Epithelial cell of umbilical artery (primary cell): Measurements from ENCODE around the gene FKBP14. TPM values are rescaled to one million over a fixed set of nuclear protein-coding genes. Genes with fewer than 3 reads are reported as not detected.

ENCODE experiments used
- total RNA-seq: library from RNA; depleted of rRNA; stranded (reverse); fragments of >200 nt; gene quantifications from 2 replicates; pipeline ENCODE4 v1.2.3, GENCODE V29; 2014

FKBP14 gene, protein sequence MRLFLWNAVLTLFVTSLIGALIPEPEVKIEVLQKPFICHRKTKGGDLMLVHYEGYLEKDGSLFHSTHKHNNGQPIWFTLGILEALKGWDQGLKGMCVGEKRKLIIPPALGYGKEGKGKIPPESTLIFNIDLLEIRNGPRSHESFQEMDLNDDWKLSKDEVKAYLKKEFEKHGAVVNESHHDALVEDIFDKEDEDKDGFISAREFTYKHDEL
- total RNA-seq, result 26.9 and 38.0 TPM in 2 replicates

GRCh38 chr7:30026229-30027064, at the start of gene FKBP14:
FKBP14 (minus strand) TSS chr7:30026702; CDS start chr7:30026508, 194 bp downstream.

GRCh38 chr7:30028216-30028748, 1.8 kb upstream of the FKBP14 start, which contains the start of gene PLEKHA8:
PLEKHA8 (plus strand) TSS chr7:30028412; CDS start chr7:30028763, 351 bp downstream.

GRCh38 chr7:29989257-29989995, 37.1 kb downstream of the FKBP14 start, which contains the start of gene SCRN1:
SCRN1 (minus strand) TSS chr7:29989801; CDS start chr7:29969067, 20,734 bp downstream.

Other genes starting within 250 kb of the FKBP14 start
- gene WIPF3, start 220.2 kb downstream of the FKBP14 start, total RNA-seq, result not detected in 2 replicates
- gene SCRN1, start 36.9 kb downstream of the FKBP14 start, total RNA-seq, result 81.9 and 124 TPM in 2 replicates
- gene PLEKHA8, start 1.7 kb upstream of the FKBP14 start, total RNA-seq, result 14.9 and 22.3 TPM in 2 replicates
- 2.1 and 5.5 TPM in 2 replicates for gene MTURN, start 108.3 kb upstream of the FKBP14 start, total RNA-seq